ENCODE measurements around the gene FOXP1. TPM values are rescaled to one million over a fixed set of nuclear protein-coding genes. Genes with fewer than 3 reads are reported as not detected.

FOXP1 gene
- polyA plus RNA-seq, 1 donor from 2014 or later = 5.6 TPM

- Histone ChIP-seq H2AFZ (ENCODE audit: low read depth, low read length) (no peak overlapping the region), H3K9me2 (ENCODE audit: insufficient read depth, low read length) (no peaks in the 10 kb centered on the region), H3K4me3 (ENCODE audit: low read length) (no peak overlapping the region), H3K36me3 (ENCODE audit: insufficient read depth, low read length) (no peaks in the 10 kb centered on the region), H3K27ac (ENCODE audit: low read length) (no peak overlapping the region), H3F3A (ENCODE audit: insufficient read depth, low read length, poor library complexity, severe bottlenecking) (no peaks in the 10 kb centered on the region), H3K27me3 (ENCODE audit: insufficient read depth, low read depth, low read length) (no peaks in the 10 kb centered on the region), H3K9ac (ENCODE audit: low read length) (no peak overlapping the region), H3K4me2 (ENCODE audit: low read length) (no peak overlapping the region), H3K9me3 (ENCODE audit: low read length) (no peaks in the 10 kb centered on the region), H3K79me2 (replicated peaks; ENCODE audit: insufficient read depth, low read length) (no peaks in the 10 kb centered on the region), H4K20me1 (ENCODE audit: insufficient read depth) (no peaks in the 10 kb centered on the region)
- TF ChIP-seq, protein P1, sequence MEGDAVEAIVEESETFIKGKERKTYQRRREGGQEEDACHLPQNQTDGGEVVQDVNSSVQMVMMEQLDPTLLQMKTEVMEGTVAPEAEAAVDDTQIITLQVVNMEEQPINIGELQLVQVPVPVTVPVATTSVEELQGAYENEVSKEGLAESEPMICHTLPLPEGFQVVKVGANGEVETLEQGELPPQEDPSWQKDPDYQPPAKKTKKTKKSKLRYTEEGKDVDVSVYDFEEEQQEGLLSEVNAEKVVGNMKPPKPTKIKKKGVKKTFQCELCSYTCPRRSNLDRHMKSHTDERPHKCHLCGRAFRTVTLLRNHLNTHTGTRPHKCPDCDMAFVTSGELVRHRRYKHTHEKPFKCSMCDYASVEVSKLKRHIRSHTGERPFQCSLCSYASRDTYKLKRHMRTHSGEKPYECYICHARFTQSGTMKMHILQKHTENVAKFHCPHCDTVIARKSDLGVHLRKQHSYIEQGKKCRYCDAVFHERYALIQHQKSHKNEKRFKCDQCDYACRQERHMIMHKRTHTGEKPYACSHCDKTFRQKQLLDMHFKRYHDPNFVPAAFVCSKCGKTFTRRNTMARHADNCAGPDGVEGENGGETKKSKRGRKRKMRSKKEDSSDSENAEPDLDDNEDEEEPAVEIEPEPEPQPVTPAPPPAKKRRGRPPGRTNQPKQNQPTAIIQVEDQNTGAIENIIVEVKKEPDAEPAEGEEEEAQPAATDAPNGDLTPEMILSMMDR (IDR thresholded peaks at IDR 0.05; ENCODE audit: poor library complexity, severe bottlenecking) = no peak
- TF ChIP-seq POLR2AphosphoS5 (IDR thresholded peaks at IDR 0.05) (no peak), TAF1 (IDR thresholded peaks at IDR 0.05; ENCODE audit: low read depth) (no peak), SMC3 (conservative IDR thresholded peaks at IDR 0.05; ENCODE audit: poor library complexity) (no peak), EZH2 (IDR thresholded peaks at IDR 0.05; ENCODE audit: borderline replicate concordance, insufficient read depth, low read length, poor library complexity, severe bottlenecking) (no peak), RAD21 (conservative IDR thresholded peaks at IDR 0.05) (no peak), EP300 (conservative IDR thresholded peaks at IDR 0.05; ENCODE audit: poor library complexity, severe bottlenecking) (no peak), MXI1 (conservative IDR thresholded peaks at IDR 0.05; ENCODE audit: poor library complexity, severe bottlenecking) (no peak)
- TF ChIP-seq, protein P2, sequence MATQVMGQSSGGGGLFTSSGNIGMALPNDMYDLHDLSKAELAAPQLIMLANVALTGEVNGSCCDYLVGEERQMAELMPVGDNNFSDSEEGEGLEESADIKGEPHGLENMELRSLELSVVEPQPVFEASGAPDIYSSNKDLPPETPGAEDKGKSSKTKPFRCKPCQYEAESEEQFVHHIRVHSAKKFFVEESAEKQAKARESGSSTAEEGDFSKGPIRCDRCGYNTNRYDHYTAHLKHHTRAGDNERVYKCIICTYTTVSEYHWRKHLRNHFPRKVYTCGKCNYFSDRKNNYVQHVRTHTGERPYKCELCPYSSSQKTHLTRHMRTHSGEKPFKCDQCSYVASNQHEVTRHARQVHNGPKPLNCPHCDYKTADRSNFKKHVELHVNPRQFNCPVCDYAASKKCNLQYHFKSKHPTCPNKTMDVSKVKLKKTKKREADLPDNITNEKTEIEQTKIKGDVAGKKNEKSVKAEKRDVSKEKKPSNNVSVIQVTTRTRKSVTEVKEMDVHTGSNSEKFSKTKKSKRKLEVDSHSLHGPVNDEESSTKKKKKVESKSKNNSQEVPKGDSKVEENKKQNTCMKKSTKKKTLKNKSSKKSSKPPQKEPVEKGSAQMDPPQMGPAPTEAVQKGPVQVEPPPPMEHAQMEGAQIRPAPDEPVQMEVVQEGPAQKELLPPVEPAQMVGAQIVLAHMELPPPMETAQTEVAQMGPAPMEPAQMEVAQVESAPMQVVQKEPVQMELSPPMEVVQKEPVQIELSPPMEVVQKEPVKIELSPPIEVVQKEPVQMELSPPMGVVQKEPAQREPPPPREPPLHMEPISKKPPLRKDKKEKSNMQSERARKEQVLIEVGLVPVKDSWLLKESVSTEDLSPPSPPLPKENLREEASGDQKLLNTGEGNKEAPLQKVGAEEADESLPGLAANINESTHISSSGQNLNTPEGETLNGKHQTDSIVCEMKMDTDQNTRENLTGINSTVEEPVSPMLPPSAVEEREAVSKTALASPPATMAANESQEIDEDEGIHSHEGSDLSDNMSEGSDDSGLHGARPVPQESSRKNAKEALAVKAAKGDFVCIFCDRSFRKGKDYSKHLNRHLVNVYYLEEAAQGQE (IDR thresholded peaks at IDR 0.05; ENCODE audit: borderline replicate concordance) = no peak
Measured at GRCh38 chr3:71266875-71267274, 316.7 kb downstream of the FOXP1 start.

DNA sequence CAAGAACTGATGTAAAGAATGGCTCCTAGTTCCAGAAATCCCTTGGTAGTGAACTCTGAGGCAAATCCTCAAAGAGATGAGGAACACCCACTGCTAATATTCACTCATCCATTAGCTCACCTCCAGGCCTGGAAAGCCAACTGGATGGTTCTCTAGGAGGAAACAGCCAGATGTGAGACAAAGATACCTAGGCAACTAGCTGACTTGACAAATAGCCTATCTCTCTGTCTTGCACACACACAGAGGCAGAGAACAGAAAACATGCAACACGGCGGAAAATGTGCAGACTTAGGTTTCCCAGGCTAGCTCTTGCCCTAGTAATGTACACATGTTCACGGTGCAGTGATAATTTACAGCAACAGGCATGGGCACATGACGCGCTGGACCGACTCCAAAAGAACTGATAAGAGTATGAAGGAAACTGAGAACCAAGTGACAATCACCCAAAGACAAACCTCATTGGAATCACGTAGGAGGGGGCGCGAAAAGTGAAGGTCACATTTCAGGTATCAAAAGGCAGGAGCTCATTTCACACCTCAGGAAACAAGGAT is 318.1 kb downstream of the FOXP1 start:
- no peak overlapping the region for H3K9ac ChIP-seq (ENCODE audit: low read length)
- TF ChIP-seq MXI1 (conservative IDR thresholded peaks at IDR 0.05; ENCODE audit: poor library complexity, severe bottlenecking) (no peak), POLR2AphosphoS5 (IDR thresholded peaks at IDR 0.05) (no peak), EZH2 (IDR thresholded peaks at IDR 0.05; ENCODE audit: borderline replicate concordance, insufficient read depth, low read length, poor library complexity, severe bottlenecking) (no peak), EP300 (conservative IDR thresholded peaks at IDR 0.05; ENCODE audit: poor library complexity, severe bottlenecking) (no peak), RAD21 (conservative IDR thresholded peaks at IDR 0.05) (no peak), TAF1 (IDR thresholded peaks at IDR 0.05; ENCODE audit: low read depth) (no peak), SMC3 (conservative IDR thresholded peaks at IDR 0.05; ENCODE audit: poor library complexity) (no peak)
- TF ChIP-seq, protein P1 (IDR thresholded peaks at IDR 0.05; ENCODE audit: poor library complexity, severe bottlenecking) = no peak
- TF ChIP-seq, protein P2 (IDR thresholded peaks at IDR 0.05; ENCODE audit: borderline replicate concordance) = no peak
- H3F3A ChIP-seq (ENCODE audit: insufficient read depth, low read length, poor library complexity, severe bottlenecking) = no peaks in the 10 kb centered on the region
- no peaks in the 10 kb centered on the region for H3K9me2 ChIP-seq (ENCODE audit: insufficient read depth, low read length)
- H3K9me3 ChIP-seq (ENCODE audit: low read length) = no peaks in the 10 kb centered on the region
- no peaks in the 10 kb centered on the region for H3K79me2 ChIP-seq (replicated peaks; ENCODE audit: insufficient read depth, low read length)
- no peak overlapping the region for H3K4me2 ChIP-seq (ENCODE audit: low read length)
- no peak overlapping the region for H3K27ac ChIP-seq (ENCODE audit: low read length)
- H4K20me1 ChIP-seq (ENCODE audit: insufficient read depth) = no peaks in the 10 kb centered on the region
- no peaks in the 10 kb centered on the region for H3K36me3 ChIP-seq (ENCODE audit: insufficient read depth, low read length)
- H3K27me3 ChIP-seq (ENCODE audit: insufficient read depth, low read depth, low read length) = no peaks in the 10 kb centered on the region
- no peak overlapping the region for H3K4me3 ChIP-seq (ENCODE audit: low read length)
- no peak overlapping the region for H2AFZ ChIP-seq (ENCODE audit: low read depth, low read length)
